ENCODE data around the gene NLRP6.
"Not testable (repeated sequence)": the region's sequence is repeated elsewhere in the genome, so short reads cannot be mapped to it uniquely, and the experiment has no call there.

Gene NLRP6

GRCh38 chr11:278001-278951, at the start of gene NLRP6:
TSS of gene NLRP6 (plus strand) at chr11:278407. CDS start at chr11:278570, 163 bp downstream.
- in situ Hi-C loops (cut with MboI; ENCODE audit: low sequenced_read_pairs) = no loop called here

GRCh38 chr11:230431-230830, 47.8 kb upstream of the NLRP6 start:
- in situ Hi-C loops (cut with MboI; ENCODE audit: low sequenced_read_pairs) = no loop called here

- in situ Hi-C loops (cut with MboI; ENCODE audit: low sequenced_read_pairs) = no loop called here
These were observed 45.2 kb upstream of the NLRP6 start for GRCh38 chr11:232783-233565.

- in situ Hi-C loops (cut with MboI; ENCODE audit: low sequenced_read_pairs) = no loop called here
These were observed 43.0 kb upstream of the NLRP6 start for GRCh38 chr11:235180-235579.

- in situ Hi-C loops (cut with MboI; ENCODE audit: low sequenced_read_pairs) = no loop called here
These were observed 42.6 kb upstream of the NLRP6 start for GRCh38 chr11:235609-235996.

- in situ Hi-C loops (cut with MboI; ENCODE audit: low sequenced_read_pairs) = no loop called here
These were observed 42.0 kb upstream of the NLRP6 start, which contains the start of gene SIRT3 for GRCh38 chr11:235997-236773. TSS of gene SIRT3 (minus strand) at chr11:236342. CDS start at chr11:236328, 14 bp downstream.

- in situ Hi-C loops (cut with MboI; ENCODE audit: low sequenced_read_pairs) = no loop called here
These were observed 41.1 kb upstream of the NLRP6 start, which contains the start of gene PSMD13 for GRCh38 chr11:236774-237767. TSS of gene PSMD13 (plus strand) at chr11:236976. CDS start at chr11:237050, 74 bp downstream.

GRCh38 chr11:238346-238745, 39.9 kb upstream of the NLRP6 start:
- in situ Hi-C loops (cut with MboI; ENCODE audit: low sequenced_read_pairs) = not testable (repeated sequence)

GRCh38 chr11:240315-240714, 37.9 kb upstream of the NLRP6 start:
- in situ Hi-C loops (cut with MboI; ENCODE audit: low sequenced_read_pairs) = no loop called here

- in situ Hi-C loops (cut with MboI; ENCODE audit: low sequenced_read_pairs) = no loop called here
These were observed 36.6 kb upstream of the NLRP6 start for GRCh38 chr11:241634-242033.

GRCh38 chr11:244376-244775, 33.8 kb upstream of the NLRP6 start:
- in situ Hi-C loops (cut with MboI; ENCODE audit: low sequenced_read_pairs) = no loop called here

GRCh38 chr11:249062-249461, 29.1 kb upstream of the NLRP6 start:
- in situ Hi-C loops (cut with MboI; ENCODE audit: low sequenced_read_pairs) = no loop called here

- in situ Hi-C loops (cut with MboI; ENCODE audit: low sequenced_read_pairs) = no loop called here
These were observed 27.9 kb upstream of the NLRP6 start for GRCh38 chr11:250274-250673.

- in situ Hi-C loops (cut with MboI; ENCODE audit: low sequenced_read_pairs) = no loop called here
These were observed 27.4 kb upstream of the NLRP6 start for GRCh38 chr11:250740-251299.

- in situ Hi-C loops (cut with MboI; ENCODE audit: low sequenced_read_pairs) = no loop called here
These were observed 26.7 kb upstream of the NLRP6 start for GRCh38 chr11:251550-251949.

GRCh38 chr11:252666-253065, 25.5 kb upstream of the NLRP6 start:
- in situ Hi-C loops (cut with MboI; ENCODE audit: low sequenced_read_pairs) = no loop called here

GRCh38 chr11:253160-253885, 24.9 kb upstream of the NLRP6 start:
- in situ Hi-C loops (cut with MboI; ENCODE audit: low sequenced_read_pairs) = no loop called here

GRCh38 chr11:253886-254270, 24.3 kb upstream of the NLRP6 start:
- in situ Hi-C loops (cut with MboI; ENCODE audit: low sequenced_read_pairs) = no loop called here

GRCh38 chr11:255176-255575, 23.0 kb upstream of the NLRP6 start:
- in situ Hi-C loops (cut with MboI; ENCODE audit: low sequenced_read_pairs) = no loop called here

Measured in HL-60/S4 (cell line).